MG63 (cell line): ENCODE measurements around the gene LAPTM4A. TPM values are rescaled to one million over a fixed set of nuclear protein-coding genes. Genes with fewer than 3 reads are reported as not detected.
"Not testable (repeated sequence)": the region's sequence is repeated elsewhere in the genome, so short reads cannot be mapped to it uniquely, and the experiment has no call there.

Experiments
- DNase-seq: peaks from one replicate; pipeline ENCODE4 v3.0.0-alpha.2; 2020
- H3K27me3 ChIP-seq: fragments of 250-450 bp; sonication (Bioruptor Pico); 2 replicates; pipeline ENCODE4 v1.5.1; 2020; ENCODE audit warnings: mild to moderate bottlenecking, moderate library complexity
- H3K36me3 ChIP-seq: fragments of 250-450 bp; sonication (Bioruptor Pico); 2 replicates; pipeline ENCODE4 v1.5.1; 2020; ENCODE audit warnings: mild to moderate bottlenecking, moderate library complexity
- H3K4me3 ChIP-seq: fragments of 250-450 bp; sonication (Bioruptor Pico); 2 replicates; pipeline ENCODE4 v1.5.1; 2020; ENCODE audit warnings: mild to moderate bottlenecking, moderate library complexity
- H3K9me3 ChIP-seq: fragments of 250-450 bp; sonication (Bioruptor Pico); 2 replicates; pipeline ENCODE4 v1.5.1; 2020; ENCODE audit warnings: mild to moderate bottlenecking, moderate library complexity
- total RNA-seq: library from RNA; depleted of rRNA; stranded (reverse); fragments of >200 nt; shearing (Covaris generic); gene quantifications from 2 replicates; pipeline ENCODE4 v1.2.3, GENCODE V29; 2014; ENCODE audit warnings: low replicate concordance

Gene LAPTM4A
- total RNA-seq, 1 experiment from 2014 or later: 174 TPM

DNA sequence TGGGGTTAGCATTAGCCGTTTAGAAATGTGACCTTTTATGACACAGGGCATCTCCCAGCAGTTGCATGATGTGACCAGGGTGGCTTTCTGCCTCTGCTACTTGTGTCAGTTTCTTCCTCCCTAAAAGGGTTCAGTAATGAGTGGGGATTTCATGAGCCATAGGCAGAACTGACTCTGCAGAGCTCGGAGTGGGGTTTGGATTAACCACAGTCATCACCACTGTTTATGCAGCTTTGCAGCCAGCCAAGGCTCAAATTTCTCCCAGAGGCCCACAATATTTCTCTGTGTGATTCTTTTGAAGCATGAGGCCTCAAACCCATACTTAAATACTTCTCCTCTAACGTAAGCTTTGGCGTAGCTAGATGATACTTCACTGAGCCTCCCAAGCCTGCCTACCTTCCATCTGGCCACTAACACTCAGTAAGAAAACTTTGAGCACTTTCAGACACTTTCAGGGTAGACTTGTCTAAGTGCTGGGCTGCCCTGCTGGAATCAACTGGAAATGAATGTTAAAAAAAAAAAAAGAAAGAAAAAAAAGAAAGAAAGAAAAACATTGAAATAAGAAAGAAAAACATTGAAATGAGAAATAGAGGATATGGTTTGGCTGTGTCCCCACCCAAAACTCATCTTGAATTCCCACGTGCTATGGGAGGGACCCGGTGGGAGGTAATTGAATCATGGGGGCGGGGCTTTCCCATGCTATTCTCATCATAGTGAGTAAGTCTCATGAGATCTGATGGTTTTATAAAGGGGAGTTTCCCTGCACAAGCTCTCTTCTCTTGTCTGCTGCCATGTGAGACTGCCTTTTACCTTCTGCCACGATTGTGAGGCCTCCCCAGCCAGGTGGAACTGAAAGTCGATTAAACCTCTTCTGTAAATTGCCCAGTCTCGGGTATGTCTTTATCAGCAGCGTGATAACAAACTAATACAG, 11.5 kb upstream of the LAPTM4A start:
- Histone ChIP-seq H3K27me3 (no peaks in the 10 kb centered on the region), H3K4me3 (no peak overlapping the region), H3K36me3 (no peaks in the 10 kb centered on the region), H3K9me3 (peaks cover 21% of the 10 kb centered on the region)
- peak; percentile 67 for DNase-seq

GRCh38 chr2:20061940-20062339, 10.5 kb upstream of the LAPTM4A start:
- no peaks in the 10 kb centered on the region for H3K27me3 ChIP-seq
- DNase-seq: no peak
- no peaks in the 10 kb centered on the region for H3K36me3 ChIP-seq
- no peak overlapping the region for H3K4me3 ChIP-seq
- peaks cover 15% of the 10 kb centered on the region for H3K9me3 ChIP-seq

- no peaks in the 10 kb centered on the region for H3K27me3 ChIP-seq
- H3K4me3 ChIP-seq: no peak overlapping the region
- H3K36me3 ChIP-seq: no peaks in the 10 kb centered on the region
- DNase-seq: peak; percentile 83
- peaks cover 12% of the 10 kb centered on the region for H3K9me3 ChIP-seq
These were observed 10.0 kb upstream of the LAPTM4A start for GRCh38 chr2:20061476-20061875.

GRCh38 chr2:20060106-20060505, 8.7 kb upstream of the LAPTM4A start:
- Histone ChIP-seq H3K27me3 (no peaks in the 10 kb centered on the region), H3K36me3 (no peaks in the 10 kb centered on the region)
- DNase-seq: no peak

GRCh38 chr2:20057268-20057667, 5.8 kb upstream of the LAPTM4A start:
- no peak for DNase-seq

More at GRCh38 chr2:20060106-20060505, 8.7 kb upstream of the LAPTM4A start:
- no peak overlapping the region for H3K4me3 ChIP-seq
- peaks cover 12% of the 10 kb centered on the region for H3K9me3 ChIP-seq

GRCh38 chr2:20054931-20055330, 3.5 kb upstream of the LAPTM4A start:
- peaks cover 8% of the 10 kb centered on the region; the same call in 1 of the 2 replicates for H3K36me3 ChIP-seq
- H3K27me3 ChIP-seq: no peaks in the 10 kb centered on the region
- no peak overlapping the region for H3K4me3 ChIP-seq
- no peaks in the 10 kb centered on the region; the same call in none of the 2 replicates for H3K9me3 ChIP-seq
- DNase-seq: no peak

More at GRCh38 chr2:20057268-20057667, 5.8 kb upstream of the LAPTM4A start:
- Histone ChIP-seq H3K9me3 (no peaks in the 10 kb centered on the region; the same call in none of the 2 replicates), H3K27me3 (no peaks in the 10 kb centered on the region), H3K4me3 (no peak overlapping the region), H3K36me3 (no peaks in the 10 kb centered on the region)

DNA sequence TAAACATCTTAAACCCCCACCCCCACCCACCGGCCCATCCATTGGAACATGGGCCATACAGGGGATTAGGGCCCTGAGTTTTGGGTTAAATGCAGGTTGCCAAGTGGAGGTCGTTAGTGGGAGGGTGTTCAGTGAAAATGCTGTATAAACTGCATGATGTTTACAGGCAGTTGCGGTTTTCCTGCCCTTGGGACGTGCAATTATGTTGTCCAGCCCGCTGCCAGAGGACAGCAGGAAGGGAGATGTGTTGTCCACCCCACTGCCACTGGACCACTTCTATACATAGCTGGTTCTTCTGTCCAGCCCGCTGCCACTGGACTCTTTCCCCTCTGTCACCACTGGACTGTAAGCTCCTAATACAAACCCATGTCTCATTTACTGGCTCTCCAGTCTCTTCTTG, 2.7 kb upstream of the LAPTM4A start:
- Histone ChIP-seq H3K27me3 (no peaks in the 10 kb centered on the region), H3K9me3 (no peaks in the 10 kb centered on the region; the same call in none of the 2 replicates), H3K36me3 (peaks cover 13% of the 10 kb centered on the region), H3K4me3 (no peak overlapping the region)
- no peak for DNase-seq

DNA sequence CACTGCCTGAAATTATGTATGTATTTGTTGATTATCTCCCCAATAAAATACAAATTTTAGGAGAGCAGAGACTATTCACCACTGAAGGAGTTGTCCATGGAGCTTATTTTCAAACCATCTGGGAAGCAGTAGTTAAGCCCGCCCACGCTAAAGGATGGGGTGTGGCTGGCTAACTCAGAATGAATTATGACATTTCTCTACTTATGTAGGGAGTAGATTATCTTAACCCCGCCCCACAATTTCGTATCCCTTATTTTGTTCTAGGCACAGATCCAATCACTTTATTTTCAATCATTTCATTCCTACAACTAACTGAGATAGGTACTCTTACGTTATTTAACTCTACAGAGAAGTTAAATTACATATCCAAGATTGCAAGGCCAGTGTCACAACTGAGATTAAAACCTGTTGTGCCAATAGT, 1.4 kb upstream of the LAPTM4A start:
- no peaks in the 10 kb centered on the region for H3K27me3 ChIP-seq

GRCh38 chr2:20052229-20052851, 912 bp upstream of the LAPTM4A start:
- Histone ChIP-seq H3K9me3 (no peaks in the 10 kb centered on the region; the same call in 1 of the 2 replicates), H3K36me3 (peaks cover 23% of the 10 kb centered on the region), H3K27me3 (no peaks in the 10 kb centered on the region), H3K4me3 (peak overlapping the region; percentile 78)
- DNase-seq: no peak

More for the DNA sequence above, 1.4 kb upstream of the LAPTM4A start:
- Histone ChIP-seq H3K9me3 (no peaks in the 10 kb centered on the region; the same call in none of the 2 replicates), H3K36me3 (peaks cover 22% of the 10 kb centered on the region), H3K4me3 (peak overlapping the region; percentile 78)
- DNase-seq: peak; percentile 86

- H3K36me3 ChIP-seq: peaks cover 31% of the 10 kb centered on the region
- peak; percentile 55 for DNase-seq
- H3K4me3 ChIP-seq: peak overlapping the region; percentile 78
- H3K27me3 ChIP-seq: no peaks in the 10 kb centered on the region
- H3K9me3 ChIP-seq: no peaks in the 10 kb centered on the region
These were observed 539 bp downstream of the LAPTM4A start for GRCh38 chr2:20050646-20051531.

DNA sequence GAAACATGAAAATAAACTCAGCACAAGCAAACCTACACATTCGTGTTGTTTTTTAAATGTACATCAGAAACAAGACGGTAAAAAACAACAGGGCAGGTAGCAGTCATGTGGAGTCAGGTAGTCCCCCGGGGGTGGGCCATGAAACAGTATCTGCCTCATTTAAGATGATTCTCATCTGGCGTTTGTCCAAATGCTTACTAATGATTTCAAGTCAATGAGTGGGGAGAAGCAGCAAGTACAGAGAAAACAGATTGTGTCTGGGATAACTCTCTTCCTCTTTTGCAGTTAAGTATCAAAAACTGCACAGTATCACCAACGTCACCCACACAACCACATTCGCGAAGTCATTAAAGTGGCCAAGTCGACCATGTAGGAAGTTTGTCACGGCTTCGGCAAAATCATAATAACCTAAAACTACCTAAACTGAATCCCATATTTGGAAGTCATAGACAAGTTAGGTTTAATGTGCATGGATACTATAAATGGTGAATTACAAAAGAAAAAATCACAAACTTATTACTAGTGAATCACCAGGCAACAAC, 1.3 kb downstream of the LAPTM4A start:
- Histone ChIP-seq H3K27me3 (no peaks in the 10 kb centered on the region), H3K36me3 (peaks cover 36% of the 10 kb centered on the region), H3K9me3 (no peaks in the 10 kb centered on the region), H3K4me3 (peak overlapping the region; percentile 78)
- DNase-seq: no peak

- Histone ChIP-seq H3K4me3 (peak overlapping the region; percentile 78), H3K27me3 (no peaks in the 10 kb centered on the region), H3K36me3 (peaks cover 39% of the 10 kb centered on the region), H3K9me3 (no peaks in the 10 kb centered on the region)
- no peak for DNase-seq
These were observed 1.8 kb downstream of the LAPTM4A start for GRCh38 chr2:20049637-20050036.

- no peak for DNase-seq
- Histone ChIP-seq H3K27me3 (no peaks in the 10 kb centered on the region), H3K36me3 (peaks cover 46% of the 10 kb centered on the region), H3K9me3 (no peaks in the 10 kb centered on the region), H3K4me3 (peak overlapping the region; percentile 78)
These were observed 2.7 kb downstream of the LAPTM4A start for GRCh38 chr2:20048488-20049448.

DNA sequence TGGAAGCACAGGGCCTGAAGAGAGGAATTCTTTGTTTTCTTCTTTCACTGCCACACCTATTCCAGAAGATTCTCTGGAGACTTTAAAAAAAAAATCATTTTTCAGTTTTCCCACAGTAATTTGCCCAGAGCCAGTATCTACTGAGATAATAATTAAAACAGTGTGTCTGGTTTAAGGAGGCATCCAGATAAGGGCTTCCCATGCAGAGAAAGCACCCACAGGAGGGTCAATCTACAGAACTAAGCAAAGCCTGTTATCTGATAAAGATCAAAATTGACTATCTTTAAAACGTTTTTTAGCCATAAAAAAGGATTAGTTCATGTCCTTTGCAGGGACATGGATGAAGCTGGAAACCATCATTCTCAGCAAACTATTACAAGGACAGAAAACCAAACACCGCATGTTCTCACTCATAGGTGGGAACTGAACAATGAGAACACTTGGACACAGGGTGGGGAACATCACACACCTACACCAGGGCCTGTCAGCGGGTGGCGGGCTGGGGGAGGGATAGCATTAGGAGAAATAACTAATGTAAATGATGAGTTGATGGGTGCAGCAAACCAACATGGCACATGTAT, 5.6 kb downstream of the LAPTM4A start:
- not testable (repeated sequence) for H3K4me3 ChIP-seq, H3K27me3 ChIP-seq, H3K9me3 ChIP-seq, DNase-seq
- H3K36me3 ChIP-seq: peaks cover 57% of the 10 kb centered on the region

GRCh38 chr2:20044778-20045177, 6.7 kb downstream of the LAPTM4A start:
- no peak overlapping the region for H3K4me3 ChIP-seq
- H3K36me3 ChIP-seq: peaks cover 59% of the 10 kb centered on the region
- H3K9me3 ChIP-seq: no peaks in the 10 kb centered on the region
- no peak for DNase-seq
- H3K27me3 ChIP-seq: no peaks in the 10 kb centered on the region
